Measurements from ENCODE around the gene KCTD18. TPM values are rescaled to one million over a fixed set of nuclear protein-coding genes. Genes with fewer than 3 reads are reported as not detected.

The KCTD18 gene
- total RNA-seq (2014; rRNA removed; shearing (Covaris generic); ENCODE audit: low replicate concordance) = 26.4 and 27.8 TPM in 2 replicates

- in situ Hi-C loops (cut with HindIII; ENCODE audit: low pct_unique_long_range_greater_than_20kb, low sequenced_read_pairs) = no loop called here
- peak; percentile 87 for DNase-seq (ENCODE audit: low read depth)
Observed at GRCh38 chr2:200509612-200510433, at the start of gene KCTD18. KCTD18 (minus strand) TSS chr2:200510068; CDS start chr2:200507016, 3,052 bp downstream.

- in situ Hi-C loops (cut with HindIII; ENCODE audit: low pct_unique_long_range_greater_than_20kb, low sequenced_read_pairs) = no loop called here
- DNase-seq (ENCODE audit: low read depth) = no peak
Observed at GRCh38 chr2:200540793-200541192, 30.9 kb upstream of the KCTD18 start.

GRCh38 chr2:200538139-200538538 lies 28.3 kb upstream of the KCTD18 start:
- no peak for DNase-seq (ENCODE audit: low read depth)
- in situ Hi-C loops (cut with HindIII; ENCODE audit: low pct_unique_long_range_greater_than_20kb, low sequenced_read_pairs) = no loop called here

GRCh38 chr2:200534572-200534971 lies 24.7 kb upstream of the KCTD18 start:
- in situ Hi-C loops (cut with HindIII; ENCODE audit: low pct_unique_long_range_greater_than_20kb, low sequenced_read_pairs) = no loop called here
- DNase-seq (ENCODE audit: low read depth) = no peak

- DNase-seq (ENCODE audit: low read depth) = no peak
- in situ Hi-C loops (cut with HindIII; ENCODE audit: low pct_unique_long_range_greater_than_20kb, low sequenced_read_pairs) = no loop called here
Observed at GRCh38 chr2:200533754-200534153, 23.9 kb upstream of the KCTD18 start.

GRCh38 chr2:200528228-200528627 lies 18.4 kb upstream of the KCTD18 start:
- in situ Hi-C loops (cut with HindIII; ENCODE audit: low pct_unique_long_range_greater_than_20kb, low sequenced_read_pairs) = no loop called here
- DNase-seq (ENCODE audit: low read depth) = no peak

GRCh38 chr2:200525882-200526651 lies 16.2 kb upstream of the KCTD18 start, which contains the start of gene SGO2:
SGO2 (plus strand) TSS chr2:200526207; CDS start chr2:200532976, 6,769 bp downstream.
- in situ Hi-C loops (cut with HindIII; ENCODE audit: low pct_unique_long_range_greater_than_20kb, low sequenced_read_pairs) = no loop called here

GRCh38 chr2:200525551-200525881 lies 15.6 kb upstream of the KCTD18 start:
- DNase-seq (ENCODE audit: low read depth) = no peak
- in situ Hi-C loops (cut with HindIII; ENCODE audit: low pct_unique_long_range_greater_than_20kb, low sequenced_read_pairs) = no loop called here

More at GRCh38 chr2:200525882-200526651, 16.2 kb upstream of the KCTD18 start, which contains the start of gene SGO2:
- peak; percentile 95 for DNase-seq (ENCODE audit: low read depth)

- DNase-seq (ENCODE audit: low read depth) = no peak
Observed at GRCh38 chr2:200525066-200525465, 15.2 kb upstream of the KCTD18 start.

GRCh38 chr2:200523604-200524003 lies 13.7 kb upstream of the KCTD18 start:
- in situ Hi-C loops (cut with HindIII; ENCODE audit: low pct_unique_long_range_greater_than_20kb, low sequenced_read_pairs) = no loop called here
- no peak for DNase-seq (ENCODE audit: low read depth)

More at GRCh38 chr2:200525066-200525465, 15.2 kb upstream of the KCTD18 start:
- in situ Hi-C loops (cut with HindIII; ENCODE audit: low pct_unique_long_range_greater_than_20kb, low sequenced_read_pairs) = no loop called here

- in situ Hi-C loops (cut with HindIII; ENCODE audit: low pct_unique_long_range_greater_than_20kb, low sequenced_read_pairs) = no loop called here
Observed at GRCh38 chr2:200523158-200523557, 13.3 kb upstream of the KCTD18 start.

GRCh38 chr2:200515155-200515554 lies 5.3 kb upstream of the KCTD18 start:
- in situ Hi-C loops (cut with HindIII; ENCODE audit: low pct_unique_long_range_greater_than_20kb, low sequenced_read_pairs) = no loop called here
- no peak for DNase-seq (ENCODE audit: low read depth)

More at GRCh38 chr2:200523158-200523557, 13.3 kb upstream of the KCTD18 start:
- DNase-seq (ENCODE audit: low read depth) = no peak

GRCh38 chr2:200509235-200509611 lies 645 bp downstream of the KCTD18 start:
- no peak for DNase-seq (ENCODE audit: low read depth)
- in situ Hi-C loops (cut with HindIII; ENCODE audit: low pct_unique_long_range_greater_than_20kb, low sequenced_read_pairs) = no loop called here

GRCh38 chr2:200507179-200507578 lies 2.7 kb downstream of the KCTD18 start:
- DNase-seq (ENCODE audit: low read depth) = no peak
- in situ Hi-C loops (cut with HindIII; ENCODE audit: low pct_unique_long_range_greater_than_20kb, low sequenced_read_pairs) = no loop called here

GRCh38 chr2:200506679-200507078 lies 3.2 kb downstream of the KCTD18 start:
- in situ Hi-C loops (cut with HindIII; ENCODE audit: low pct_unique_long_range_greater_than_20kb, low sequenced_read_pairs) = no loop called here
- DNase-seq (ENCODE audit: low read depth) = no peak

GRCh38 chr2:200502196-200502595 lies 7.7 kb downstream of the KCTD18 start:
- in situ Hi-C loops (cut with HindIII; ENCODE audit: low pct_unique_long_range_greater_than_20kb, low sequenced_read_pairs) = no loop called here
- no peak for DNase-seq (ENCODE audit: low read depth)

GRCh38 chr2:200498402-200499162 lies 11.3 kb downstream of the KCTD18 start:
- in situ Hi-C loops (cut with HindIII; ENCODE audit: low pct_unique_long_range_greater_than_20kb, low sequenced_read_pairs) = loop anchor here (25.0 kb wide), 1 partner anchor 186 kb away; the partner anchor contains the start of gene SPATS2L
- DNase-seq (ENCODE audit: low read depth) = no peak

GRCh38 chr2:200496696-200497095 lies 13.2 kb downstream of the KCTD18 start:
- DNase-seq (ENCODE audit: low read depth) = no peak
- in situ Hi-C loops (cut with HindIII; ENCODE audit: low pct_unique_long_range_greater_than_20kb, low sequenced_read_pairs) = loop anchor here (25.0 kb wide), 1 partner anchor 184 kb away; the partner anchor contains the start of gene SPATS2L

All from Caki2 (cell line).